Measurements from ENCODE around the gene NLN. TPM values are rescaled to one million over a fixed set of nuclear protein-coding genes. Genes with fewer than 3 reads are reported as not detected.
"Not testable (repeated sequence)": the region's sequence is repeated elsewhere in the genome, so short reads cannot be mapped to it uniquely, and the experiment has no call there.

NLN gene
- total RNA-seq, 1 donor from 2014 or later: 31.5 TPM

- no peak for DNase-seq (ENCODE audit: low spot score)
These were observed 8.9 kb downstream of the NLN start for GRCh38 chr5:65730910-65731309.

- not testable (repeated sequence) for DNase-seq (ENCODE audit: low spot score)
These were observed 10.0 kb downstream of the NLN start for GRCh38 chr5:65732046-65732445.

DNA sequence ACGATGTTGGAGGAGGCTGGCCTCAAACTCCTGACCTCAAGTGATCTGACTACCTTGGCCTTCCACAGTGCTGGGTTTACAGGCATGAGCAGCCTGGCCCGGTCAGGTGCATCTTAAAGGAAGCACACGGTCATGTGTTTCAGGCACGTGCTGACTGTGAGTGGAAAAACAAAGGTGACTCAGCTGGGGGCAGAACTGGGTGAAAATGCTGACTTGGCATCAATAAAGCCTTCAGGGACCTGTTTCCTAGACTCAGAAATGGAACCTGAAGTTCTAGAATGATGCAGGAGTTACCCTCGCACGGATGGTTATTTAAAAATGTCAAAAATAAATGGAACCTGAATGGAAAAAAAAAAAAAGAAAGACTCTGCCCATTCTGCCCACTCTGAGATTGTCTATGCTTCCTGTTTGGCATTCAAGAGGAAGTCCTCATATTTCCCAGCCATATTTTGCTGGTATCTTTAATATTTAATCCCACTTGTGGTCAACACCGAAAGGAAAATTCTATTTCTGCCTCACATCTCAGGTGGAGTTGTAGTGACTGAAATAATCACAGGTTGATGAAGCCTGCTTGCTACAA, 12.3 kb downstream of the NLN start:
- not testable (repeated sequence) for DNase-seq (ENCODE audit: low spot score)

GRCh38 chr5:65734921-65735320, 12.9 kb downstream of the NLN start:
- DNase-seq (ENCODE audit: low spot score): no peak

DNA sequence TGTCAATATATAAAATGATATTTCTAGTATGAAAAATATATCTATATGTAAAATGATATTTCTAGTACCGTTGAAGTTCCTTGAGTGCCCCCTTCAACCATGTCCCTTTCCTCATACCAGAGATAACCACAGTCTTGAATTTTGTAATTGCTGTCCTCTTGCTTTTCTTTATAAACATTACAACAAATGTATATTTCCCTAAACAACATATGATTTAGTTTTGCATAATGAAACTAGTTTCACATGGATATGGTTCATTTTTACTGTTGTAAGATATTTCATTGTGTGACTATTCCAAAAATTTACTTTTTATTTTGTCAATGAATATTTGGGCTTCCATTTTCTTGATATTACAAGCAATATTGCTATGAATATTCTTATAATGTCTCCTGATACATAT, 14.0 kb downstream of the NLN start:
- DNase-seq (ENCODE audit: low spot score): no peak

DNA sequence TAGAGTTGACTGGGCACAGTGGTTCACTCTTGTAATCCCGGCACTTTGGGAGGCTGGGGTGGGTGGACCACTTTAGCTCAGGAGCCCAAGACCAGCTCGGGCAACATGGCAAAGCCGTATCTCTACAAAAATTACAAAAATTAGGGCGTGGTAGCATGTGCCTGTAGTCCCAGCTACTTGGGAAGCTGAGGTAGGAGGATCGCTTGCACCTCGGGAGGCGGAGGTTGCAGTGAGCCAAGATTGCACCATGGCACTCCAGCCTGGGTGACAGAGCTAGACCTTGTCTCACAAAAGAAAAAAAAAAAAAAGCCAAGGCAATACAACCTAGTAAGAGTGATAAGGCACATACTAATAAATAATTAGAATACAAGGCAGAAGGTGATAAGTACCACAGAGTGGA, 15.8 kb downstream of the NLN start:
- no peak for DNase-seq (ENCODE audit: low spot score)

GRCh38 chr5:65738305-65738704, 16.3 kb downstream of the NLN start:
- DNase-seq (ENCODE audit: low spot score): no peak

- DNase-seq (ENCODE audit: low spot score): no peak
These were observed 17.2 kb downstream of the NLN start for GRCh38 chr5:65739162-65739561.

GRCh38 chr5:65742565-65743231, 20.7 kb downstream of the NLN start:
- DNase-seq (ENCODE audit: low spot score): no peak

GRCh38 chr5:65749221-65749844, 27.3 kb downstream of the NLN start:
- DNase-seq (ENCODE audit: low spot score): no peak

- DNase-seq (ENCODE audit: low spot score): no peak
These were observed 28.0 kb downstream of the NLN start for GRCh38 chr5:65749956-65750355.

- DNase-seq (ENCODE audit: low spot score): no peak
These were observed 28.9 kb downstream of the NLN start for GRCh38 chr5:65750938-65751337.

DNA sequence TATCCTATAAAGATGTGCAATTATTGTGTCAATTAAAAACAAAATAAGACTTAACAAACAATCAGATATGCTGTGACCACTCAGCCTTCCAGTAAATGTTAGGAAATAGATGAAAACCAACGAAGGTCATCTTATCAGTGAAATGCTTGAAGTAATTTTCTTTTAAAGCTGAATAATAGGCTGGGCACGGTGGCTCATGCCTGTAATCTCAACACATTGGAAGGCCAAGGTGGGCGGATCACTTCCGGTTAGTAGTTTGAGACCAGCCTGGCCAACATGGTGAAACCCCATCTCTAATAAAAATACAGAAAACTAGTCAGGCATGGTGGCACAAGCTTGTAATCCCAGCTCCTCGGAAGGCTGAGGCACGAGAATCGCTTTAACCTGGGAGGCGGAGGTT, 31.2 kb downstream of the NLN start:
- no peak for DNase-seq (ENCODE audit: low spot score)

- no peak for DNase-seq (ENCODE audit: low spot score)
These were observed 36.6 kb downstream of the NLN start for GRCh38 chr5:65758546-65759144.

GRCh38 chr5:65760504-65761275, 38.7 kb downstream of the NLN start:
- no peak for DNase-seq (ENCODE audit: low spot score)

DNA sequence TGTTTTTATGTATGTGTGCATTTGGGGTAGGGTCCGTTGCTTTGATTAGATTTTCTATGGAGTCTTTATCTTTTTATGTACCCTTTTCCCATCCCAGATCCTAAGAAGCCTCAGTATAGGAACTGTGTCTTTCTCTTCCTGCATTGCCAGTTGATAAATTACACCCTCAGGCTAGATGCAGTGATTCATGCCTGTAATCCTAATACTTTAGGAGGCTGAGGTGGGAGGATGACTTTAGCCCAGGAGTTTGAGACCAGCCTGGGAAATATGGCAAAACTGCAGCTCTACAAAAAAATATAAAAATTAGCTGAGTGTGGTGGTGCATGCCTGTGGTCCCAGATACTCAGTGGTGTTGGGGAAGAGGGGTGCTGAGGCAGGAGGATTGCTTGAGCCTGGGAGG, 40.2 kb downstream of the NLN start:
- DNase-seq (ENCODE audit: low spot score): no peak

- no peak for DNase-seq (ENCODE audit: low spot score)
These were observed 43.6 kb downstream of the NLN start for GRCh38 chr5:65765582-65765981.

- DNase-seq (ENCODE audit: low spot score): no peak
These were observed 44.2 kb downstream of the NLN start for GRCh38 chr5:65766175-65766574.

GRCh38 chr5:65766781-65767180, 44.8 kb downstream of the NLN start:
- DNase-seq (ENCODE audit: low spot score): no peak

- DNase-seq (ENCODE audit: low spot score): no peak
These were observed 45.6 kb downstream of the NLN start for GRCh38 chr5:65767565-65767964.

DNA sequence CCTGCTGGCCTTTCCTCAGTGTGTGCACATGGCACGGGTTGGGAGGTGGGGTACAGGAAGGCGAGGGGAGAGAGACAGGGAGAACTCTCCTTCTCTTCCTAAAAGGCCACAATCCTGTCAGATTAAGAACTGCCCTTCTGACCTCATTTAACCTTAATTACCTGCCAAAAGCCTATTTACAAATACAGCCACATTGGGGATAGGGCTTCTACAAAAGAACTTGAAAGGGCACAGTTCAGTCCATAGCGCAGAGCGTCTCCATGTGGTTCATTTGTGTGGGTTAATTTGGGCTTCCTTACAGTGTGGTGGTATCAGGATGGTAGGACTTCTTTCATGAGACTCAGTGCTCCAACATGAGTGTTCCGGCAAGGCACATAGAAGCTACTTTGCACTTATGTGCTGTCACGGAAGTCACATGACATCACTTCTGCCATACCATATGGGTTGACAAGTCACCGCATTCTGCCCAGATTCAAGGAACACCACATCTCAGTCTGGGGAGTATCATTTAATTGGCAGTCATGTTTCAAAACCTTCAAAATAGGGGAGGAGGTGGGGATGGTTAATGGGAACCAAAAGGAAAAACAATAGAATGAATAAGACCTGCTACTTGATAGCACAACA, 46.8 kb downstream of the NLN start:
- DNase-seq (ENCODE audit: low spot score): no peak
